Stimulated activated CD4-positive, alpha-beta T cell treated with anti-CD3 and anti-CD28 coated beads, TNF-alpha, amount 100 ng/mL, for 1 hour (primary cell): ENCODE measurements around the gene BMP15.

Experiments used
- DNase-seq, 3 donors: peaks; one replicate each; pipeline ENCODE4 v3.0.0-alpha.2; 2020; ENCODE audit warnings: low read depth in 3 of 3, low spot score in 1 of 3

Gene BMP15

GRCh38 chrX:50910685-50911176, at the start of gene BMP15:
BMP15 (plus strand) TSS chrX:50910735; CDS start chrX:50910784, 49 bp downstream.
- DNase-seq, result no peak

- no peak for DNase-seq
These were observed 47.1 kb upstream of the BMP15 start for GRCh38 chrX:50863471-50863870.

GRCh38 chrX:50865311-50865710, 45.2 kb upstream of the BMP15 start:
- no peak for DNase-seq

GRCh38 chrX:50871922-50872453, 38.5 kb upstream of the BMP15 start:
- no peak for DNase-seq

- no peak for DNase-seq
These were observed 35.7 kb upstream of the BMP15 start for GRCh38 chrX:50874876-50875275.

GRCh38 chrX:50876551-50876950, 34.0 kb upstream of the BMP15 start:
- DNase-seq, result no peak

- no peak for DNase-seq
These were observed 33.2 kb upstream of the BMP15 start for GRCh38 chrX:50877310-50877709.

GRCh38 chrX:50881028-50881427, 29.5 kb upstream of the BMP15 start:
- no peak for DNase-seq

GRCh38 chrX:50888884-50889283, 21.7 kb upstream of the BMP15 start:
- DNase-seq, result no peak

GRCh38 chrX:50889582-50889981, 21.0 kb upstream of the BMP15 start:
- no peak for DNase-seq

- DNase-seq, result no peak
These were observed 17.5 kb upstream of the BMP15 start for GRCh38 chrX:50893047-50893446.

GRCh38 chrX:50893466-50893865, 17.1 kb upstream of the BMP15 start:
- no peak for DNase-seq

- DNase-seq, result no peak
These were observed 5.2 kb upstream of the BMP15 start for GRCh38 chrX:50905334-50905733.

- DNase-seq, result no peak
These were observed 3.0 kb downstream of the BMP15 start for GRCh38 chrX:50913520-50913919.

GRCh38 chrX:50920132-50920531, 9.6 kb downstream of the BMP15 start:
- DNase-seq, result no peak

GRCh38 chrX:50927127-50927526, 16.6 kb downstream of the BMP15 start:
- DNase-seq, result no peak

- DNase-seq, result no peak
These were observed 31.1 kb downstream of the BMP15 start for GRCh38 chrX:50941638-50942037.

- DNase-seq, result no peak
These were observed 31.9 kb downstream of the BMP15 start for GRCh38 chrX:50942471-50942870.

GRCh38 chrX:50952406-50952805, 41.9 kb downstream of the BMP15 start:
- DNase-seq, result no peak

GRCh38 chrX:50953832-50954231, 43.3 kb downstream of the BMP15 start:
- no peak for DNase-seq

GRCh38 chrX:50962156-50962555, 51.6 kb downstream of the BMP15 start:
- DNase-seq, result no peak

GRCh38 chrX:50963842-50964241, 53.3 kb downstream of the BMP15 start:
- no peak for DNase-seq
